ENCODE data around the gene DNAJC5G.

GRCh38 chr2:27281442-27281841, 6.2 kb downstream of the DNAJC5G start:
- TF ChIP-seq MAX (IDR thresholded peaks at IDR 0.05): no peak
- TF ChIP-seq REST (IDR thresholded peaks at IDR 0.05; ENCODE audit: low read depth): no peak
- TF ChIP-seq TAF1 (IDR thresholded peaks at IDR 0.05; ENCODE audit: low read depth): no peak
- no peak for TF ChIP-seq CEBPB (IDR thresholded peaks at IDR 0.05)
- TF ChIP-seq TEAD4 (IDR thresholded peaks at IDR 0.05): no peak
- TF ChIP-seq RAD21 (IDR thresholded peaks at IDR 0.05; ENCODE audit: low read depth): no peak
- TF ChIP-seq ZBTB7A (IDR thresholded peaks at IDR 0.05; ENCODE audit: low read depth): no peak
- no peak for TF ChIP-seq EP300 (IDR thresholded peaks at IDR 0.05; ENCODE audit: borderline replicate concordance)
- TF ChIP-seq TCF12 (IDR thresholded peaks at IDR 0.05; ENCODE audit: low read depth): no peak
